D721Med (cell line): ENCODE measurements around the gene RNF20.
"Not testable (repeated sequence)": the region's sequence is repeated elsewhere in the genome, so short reads cannot be mapped to it uniquely, and the experiment has no call there.

Experiments used
- DNase-seq: peaks from one replicate; pipeline ENCODE4 v3.0.0; 2011; ENCODE audit warnings: low spot score; ENCODE audit not compliant: insufficient read length
- FAIRE-seq: peaks from 2 replicates; lab custom pipeline; 2011; peaks lifted over from hg19 to GRCh38; lab: Jason Lieb, UNC
- TF ChIP-seq, protein P1 (sequence below): IDR thresholded peaks from 2 replicates; pipeline ENCODE4 v1.5.1; 2012; ENCODE audit warnings: mild to moderate bottlenecking, control low read depth; ENCODE audit not compliant: insufficient read depth; ENCODE audit errors: missing control alignments

The RNF20 gene

DNA sequence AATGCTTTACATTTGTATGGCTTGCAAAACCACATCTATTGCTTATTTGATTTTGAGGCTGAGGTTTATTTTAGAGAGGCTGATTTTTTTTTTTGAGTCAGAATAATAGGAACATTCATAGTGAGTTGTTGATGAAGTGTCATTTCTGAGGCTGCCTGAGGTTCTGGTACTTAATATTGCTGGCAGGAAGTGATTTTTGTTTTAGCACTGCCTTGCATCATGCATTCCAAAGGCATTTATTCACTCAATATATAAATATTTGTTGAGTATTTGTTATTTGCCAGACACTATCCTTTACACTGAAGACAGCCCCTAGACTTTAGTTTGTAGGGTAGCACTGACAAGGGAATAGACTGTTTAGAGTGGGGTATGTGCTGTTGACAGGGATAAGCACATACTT lies 2.7 kb downstream of the RNF20 start:
- TF ChIP-seq, protein P1, sequence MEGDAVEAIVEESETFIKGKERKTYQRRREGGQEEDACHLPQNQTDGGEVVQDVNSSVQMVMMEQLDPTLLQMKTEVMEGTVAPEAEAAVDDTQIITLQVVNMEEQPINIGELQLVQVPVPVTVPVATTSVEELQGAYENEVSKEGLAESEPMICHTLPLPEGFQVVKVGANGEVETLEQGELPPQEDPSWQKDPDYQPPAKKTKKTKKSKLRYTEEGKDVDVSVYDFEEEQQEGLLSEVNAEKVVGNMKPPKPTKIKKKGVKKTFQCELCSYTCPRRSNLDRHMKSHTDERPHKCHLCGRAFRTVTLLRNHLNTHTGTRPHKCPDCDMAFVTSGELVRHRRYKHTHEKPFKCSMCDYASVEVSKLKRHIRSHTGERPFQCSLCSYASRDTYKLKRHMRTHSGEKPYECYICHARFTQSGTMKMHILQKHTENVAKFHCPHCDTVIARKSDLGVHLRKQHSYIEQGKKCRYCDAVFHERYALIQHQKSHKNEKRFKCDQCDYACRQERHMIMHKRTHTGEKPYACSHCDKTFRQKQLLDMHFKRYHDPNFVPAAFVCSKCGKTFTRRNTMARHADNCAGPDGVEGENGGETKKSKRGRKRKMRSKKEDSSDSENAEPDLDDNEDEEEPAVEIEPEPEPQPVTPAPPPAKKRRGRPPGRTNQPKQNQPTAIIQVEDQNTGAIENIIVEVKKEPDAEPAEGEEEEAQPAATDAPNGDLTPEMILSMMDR: no peak
- no peak for FAIRE-seq
- no peak for DNase-seq

DNA sequence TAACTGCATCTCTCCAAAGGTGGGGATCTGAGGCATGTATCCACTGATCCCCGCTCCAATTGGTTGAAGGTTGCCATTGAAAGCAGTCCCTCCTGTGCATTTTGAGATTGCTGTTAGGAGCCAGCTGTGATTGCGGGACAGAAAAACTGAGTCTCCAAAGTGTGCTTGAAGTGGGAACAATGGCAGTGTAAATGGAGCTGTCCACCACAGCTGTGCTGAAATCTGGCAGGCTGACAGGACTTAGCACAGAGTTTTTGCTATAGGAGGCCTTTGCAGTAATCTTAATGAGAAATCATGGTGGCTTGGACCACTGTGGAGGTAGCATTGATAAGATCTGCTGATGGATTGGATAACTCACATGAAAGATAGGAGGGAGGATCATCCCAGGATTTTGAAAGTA lies 3.3 kb downstream of the RNF20 start:
- DNase-seq (no peak), FAIRE-seq (no peak)
- TF ChIP-seq, protein P1: no peak

DNA sequence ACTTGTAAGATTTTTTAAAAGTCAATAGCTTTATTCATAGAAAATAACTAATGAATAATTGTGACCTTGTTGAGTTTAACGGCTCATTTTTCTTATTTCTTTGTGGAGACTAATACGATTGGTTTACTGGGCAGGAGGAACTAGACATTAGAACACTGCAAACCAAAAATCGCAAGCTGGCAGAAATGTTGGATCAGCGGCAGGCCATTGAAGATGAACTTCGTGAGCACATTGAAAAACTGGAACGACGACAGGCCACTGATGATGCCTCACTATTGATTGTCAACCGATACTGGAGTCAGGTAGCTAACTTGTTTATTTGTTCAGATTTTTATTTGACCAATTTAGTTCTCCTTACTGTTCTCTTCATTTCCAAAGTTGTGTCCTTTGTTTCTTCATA lies 6.4 kb downstream of the RNF20 start:
- TF ChIP-seq, protein P1: no peak
- DNase-seq: no peak
- no peak for FAIRE-seq

DNA sequence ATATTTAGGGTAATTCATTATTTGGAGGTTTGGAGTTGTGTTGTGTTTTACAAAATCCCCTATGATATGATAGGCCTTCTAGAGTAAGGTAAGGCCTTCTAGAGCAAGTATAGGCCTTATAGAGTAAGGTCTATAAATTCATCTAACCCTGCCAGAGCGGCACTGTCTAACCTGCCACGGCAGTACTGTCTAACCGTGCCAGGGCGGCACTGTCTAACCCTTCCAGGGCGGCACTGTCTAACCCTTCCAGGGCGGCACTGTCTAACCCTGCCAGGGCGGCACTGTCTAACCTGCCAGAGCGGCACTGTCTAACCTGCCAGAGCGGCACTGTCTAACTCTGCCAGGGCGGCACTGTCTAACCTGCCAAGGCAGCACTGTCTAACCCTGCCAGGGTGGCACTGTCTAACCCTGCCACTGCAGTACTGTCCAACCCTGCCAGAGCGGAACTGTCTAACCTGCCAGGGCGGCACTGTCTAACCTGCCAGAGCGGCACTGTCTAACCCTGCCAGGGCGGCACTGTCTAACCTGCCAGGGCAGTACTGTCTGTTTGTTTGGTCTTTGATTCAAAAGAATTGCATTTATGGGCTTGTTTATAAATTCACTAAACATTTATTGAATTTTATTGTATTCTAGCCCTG lies 9.6 kb downstream of the RNF20 start:
- TF ChIP-seq, protein P1: no peak
- FAIRE-seq (no peak), DNase-seq (no peak)

DNA sequence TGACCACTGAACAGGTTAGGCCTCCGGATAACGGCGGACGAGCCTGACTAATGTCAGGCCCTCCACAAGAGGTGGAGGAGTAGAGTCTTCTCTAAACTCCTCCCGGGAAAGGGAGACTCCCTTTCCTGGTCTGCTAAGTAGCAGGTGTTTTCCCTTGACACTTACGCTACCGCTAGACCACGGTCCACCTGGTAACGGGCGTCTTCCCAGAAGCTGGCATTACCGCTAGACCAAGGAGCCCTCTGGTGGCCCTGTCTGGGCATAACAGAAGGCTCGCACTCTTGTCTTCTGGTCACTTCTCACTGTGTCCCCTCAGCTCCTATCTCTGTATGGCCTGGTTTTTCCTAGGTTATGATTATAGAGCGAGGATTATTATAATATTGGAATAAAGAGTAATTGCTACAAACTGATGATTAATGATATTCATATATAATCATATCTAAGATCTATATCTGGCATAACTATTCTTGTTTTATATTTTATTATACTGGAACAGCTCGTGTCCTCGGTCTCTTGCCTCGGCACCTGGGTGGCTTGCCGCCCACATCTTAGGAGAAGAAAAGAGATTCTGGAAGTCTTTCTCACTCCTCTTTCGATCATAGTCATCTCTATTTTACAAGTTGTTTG lies 15.9 kb downstream of the RNF20 start:
- not testable (repeated sequence) for DNase-seq, FAIRE-seq

DNA sequence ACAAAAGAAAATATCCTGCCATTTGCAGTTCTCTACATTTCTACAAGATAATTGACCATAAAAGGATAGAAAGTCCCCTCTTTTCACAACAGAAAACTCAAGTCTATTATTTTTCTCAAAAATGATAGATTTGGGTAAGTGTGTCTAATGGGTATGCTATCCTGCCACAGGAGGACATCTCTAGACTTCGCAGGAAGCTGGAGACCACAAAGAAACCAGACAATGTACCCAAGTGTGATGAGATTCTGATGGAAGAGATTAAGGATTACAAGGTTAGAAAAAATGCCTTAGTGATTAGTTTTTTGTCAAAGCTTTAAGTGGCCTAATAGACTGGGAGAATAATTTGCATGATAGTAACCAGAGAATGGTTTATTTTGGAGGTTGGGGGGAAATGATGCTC lies 28.1 kb downstream of the RNF20 start:
- FAIRE-seq (no peak), DNase-seq (no peak)
- TF ChIP-seq, protein P1: no peak

DNA sequence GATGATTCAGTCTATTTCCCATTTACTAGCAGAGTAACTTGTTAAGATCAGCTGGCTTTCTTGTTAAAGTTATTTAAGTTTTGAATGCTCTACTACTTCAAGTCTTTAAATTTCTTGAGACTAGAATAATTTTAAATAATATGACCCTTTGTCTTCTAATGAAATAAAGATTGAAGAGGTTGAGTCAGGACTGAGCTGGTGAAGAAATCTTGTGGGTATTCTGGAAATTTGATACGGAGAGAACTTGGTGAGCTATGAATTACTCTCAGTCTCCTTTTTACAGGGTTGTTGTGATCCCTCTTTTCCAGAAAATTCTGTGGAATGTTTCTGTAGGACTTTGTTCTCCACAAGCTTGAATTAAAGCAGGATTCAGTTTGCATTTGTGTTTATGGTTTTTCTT lies 29.3 kb downstream of the RNF20 start:
- FAIRE-seq (no peak), DNase-seq (no peak)
- TF ChIP-seq, protein P1: no peak
